HCT116 (cell line): ENCODE measurements around the gene SIN3B. TPM values are rescaled to one million over a fixed set of nuclear protein-coding genes. Genes with fewer than 3 reads are reported as not detected.

Experiments used
- ATAC-seq: fragments of 200-7000 bp; cut with Tn5 transposase; 2 replicates; pipeline ENCODE4 v1.9.1; 2020; ENCODE audit warnings: mild to moderate bottlenecking, moderate library complexity
- BruUV-seq: library from RNA; stranded (reverse); fragments of 400-500 nt; replicated peaks from 2 replicates; lab custom pipeline; 2021; lab: Mats Ljungman, UMichigan
- CTCF ChIA-PET: fragments of 300-600 bp; sonication (Branson Sonifier 250); formaldehyde crosslinking; loops from one replicate; lab custom pipeline; 2021; ENCODE audit warnings: antibody characterized with exemption; lab: Charles Lee
- POLR2A ChIA-PET: fragments of 300-600, 350-600 bp; sonication (Branson Sonifier 250); formaldehyde crosslinking; loops from one replicate; lab custom pipeline; 2021; ENCODE audit warnings: antibody characterized with exemption; lab: Charles Lee
- RAD21 ChIA-PET, 2 experiments: fragments of 300-600 bp; sonication (Branson Sonifier 250); formaldehyde crosslinking; loops; one replicate each; lab custom pipeline; 2023; ENCODE audit warnings: low total read pairs in 2 of 2; ENCODE audit not compliant: uncharacterized antibody in 2 of 2, unreplicated experiment in 2 of 2, low non-redundant PET in 1 of 2; lab: Charles Lee
- DNase-seq: peaks from one replicate; pipeline ENCODE4 v3.0.0-alpha.2; 2010; ENCODE audit warnings: low read depth, low spot score
- H2AFZ ChIP-seq: fragments of 200-600 bp; shearing (Covaris generic), sonication (generic); 2 replicates; pipeline ENCODE4 v1.6.1; 2017; ENCODE audit warnings: low read depth, mixed run types, mixed read lengths, antibody characterized with exemption, low read length; ENCODE audit not compliant: poor library complexity, severe bottlenecking
- H3K27ac ChIP-seq: 2 replicates; pipeline ENCODE4 v1.5.1; 2012; ENCODE audit warnings: low read depth, low read length
- H3K27me3 ChIP-seq: fragments of 200-600 bp; sonication (generic); 2 replicates; pipeline ENCODE4 v1.6.1; 2016; ENCODE audit warnings: mixed run types, low read length, mixed read lengths; ENCODE audit not compliant: insufficient read depth
- H3K36me3 ChIP-seq, 2 experiments: fragments of 200-500 bp in 1 of 2; fragments of 200-600 bp in 1 of 2; sonication (Bioruptor generic) in 1 of 2; sonication (generic) in 1 of 2; 2 replicates each; pipeline versions ENCODE4 v1.5.1 to v1.6.1; 2014 to 2016; ENCODE audit warnings: low read length in 2 of 2, inconsistent platforms in 1 of 2, mixed read lengths in 1 of 2, mixed run types in 1 of 2; ENCODE audit not compliant: insufficient read depth in 2 of 2, control insufficient read depth in 1 of 2
- H3K4me1 ChIP-seq, 2 experiments: fragments of 200-600 bp in 1 of 2; sonication (generic) in 1 of 2; 2 replicates each; pipeline versions ENCODE4 v1.5.1 to v1.6.1; 2012 to 2017; ENCODE audit warnings: low read length in 2 of 2, inconsistent platforms in 1 of 2, mild to moderate bottlenecking in 1 of 2, mixed read lengths in 1 of 2, mixed run types in 1 of 2, moderate library complexity in 1 of 2; ENCODE audit not compliant: insufficient read depth in 2 of 2, control insufficient read depth in 1 of 2
- H3K4me2 ChIP-seq: fragments of 200-600 bp; sonication (generic); 2 replicates; pipeline ENCODE4 v1.6.1; 2017; ENCODE audit warnings: mixed run types, low read length, mixed read lengths
- H3K4me3 ChIP-seq, 2 experiments: fragments of 200-600 bp in 1 of 2; sonication (generic) in 1 of 2; replicated peaks in 1 of 2; 2 replicates each; pipeline ENCODE4 v1.5.1; 2011 to 2016; ENCODE audit warnings: low read length in 2 of 2, control low read depth in 1 of 2, low read depth in 1 of 2, mild to moderate bottlenecking in 1 of 2, mixed read lengths in 1 of 2, mixed run types in 1 of 2
- H3K79me2 ChIP-seq: fragments of 200-600 bp; sonication (generic); 2 replicates; pipeline ENCODE4 v1.6.1; 2017; ENCODE audit warnings: mild to moderate bottlenecking, mixed run types, low read length, moderate library complexity, mixed read lengths; ENCODE audit not compliant: insufficient read depth
- H3K9ac ChIP-seq: fragments of 200-600 bp; sonication (generic); 2 replicates; pipeline ENCODE4 v1.6.1; 2016; ENCODE audit warnings: low read length, mixed read lengths
- H3K9me2 ChIP-seq: fragments of 200-600 bp; sonication (generic), shearing (Covaris generic); 2 replicates; pipeline ENCODE4 v1.6.1; 2017; ENCODE audit warnings: mixed run types, mild to moderate bottlenecking, moderate library complexity; ENCODE audit not compliant: insufficient read depth
- H3K9me3 ChIP-seq, 2 experiments: fragments of 200-500 bp in 1 of 2; fragments of 200-600 bp in 1 of 2; sonication (Bioruptor generic) in 1 of 2; sonication (generic) in 1 of 2; 2 replicates each; pipeline ENCODE4 v1.6.1; 2014 to 2017; ENCODE audit warnings: low read length in 2 of 2, mixed read lengths in 2 of 2, inconsistent platforms in 1 of 2, low read depth in 1 of 2, mild to moderate bottlenecking in 1 of 2, mixed run types in 1 of 2, moderate library complexity in 1 of 2; ENCODE audit not compliant: control insufficient read depth in 1 of 2, insufficient read depth in 1 of 2
- H4K20me1 ChIP-seq: fragments of 200-600 bp; sonication (generic), shearing (Covaris generic); 2 replicates; pipeline ENCODE4 v1.6.1; 2017; ENCODE audit warnings: mixed run types, mild to moderate bottlenecking, moderate library complexity; ENCODE audit not compliant: insufficient read depth
- CEBPB ChIP-seq: IDR thresholded peaks from 2 replicates; pipeline ENCODE4 v1.6.1; 2012; ENCODE audit warnings: low read depth
- CTCF ChIP-seq, 3 experiments: fragments of 200-600 bp in 1 of 3; sonication (generic) in 1 of 3; IDR thresholded peaks in 2 of 3; conservative IDR thresholded peaks in 1 of 3; 2 replicates each; pipeline ENCODE4 v1.5.1; 2012 to 2017; ENCODE audit warnings: low read depth in 2 of 3, low read length in 2 of 3, antibody characterized with exemption in 1 of 3, borderline replicate concordance in 1 of 3, control low read depth in 1 of 3, mild to moderate bottlenecking in 1 of 3, mixed read lengths in 1 of 3, mixed run types in 1 of 3, moderate library complexity in 1 of 3; ENCODE audit not compliant: insufficient read depth in 1 of 3
- EGR1 ChIP-seq: IDR thresholded peaks from 2 replicates; pipeline ENCODE4 v1.6.1; 2012; ENCODE audit warnings: low read depth
- ELF1 ChIP-seq: IDR thresholded peaks from 2 replicates; pipeline ENCODE4 v1.6.1; 2012; ENCODE audit warnings: low read depth, borderline replicate concordance
- EZH2 ChIP-seq: fragments of 200-600 bp; sonication (generic); IDR thresholded peaks from 2 replicates; pipeline ENCODE4 v1.6.1; 2017; ENCODE audit warnings: antibody characterized with exemption, mixed run types
- EZH2phosphoT487 ChIP-seq: fragments of 200-600 bp; IDR thresholded peaks from 2 replicates; pipeline ENCODE4 v1.6.1; 2018; ENCODE audit warnings: antibody characterized with exemption, borderline replicate concordance
- FOSL1 ChIP-seq: IDR thresholded peaks from 2 replicates; pipeline ENCODE4 v1.6.1; 2012; ENCODE audit warnings: low read depth
- JUND ChIP-seq: IDR thresholded peaks from 2 replicates; pipeline ENCODE4 v1.6.1; 2012
- MAX ChIP-seq: IDR thresholded peaks from 2 replicates; pipeline ENCODE4 v1.6.1; 2012
- POLR2AphosphoS5 ChIP-seq: IDR thresholded peaks from 2 replicates; pipeline ENCODE4 v1.6.1; 2011; ENCODE audit warnings: mild to moderate bottlenecking, low read depth, low read length, moderate library complexity
- REST ChIP-seq: IDR thresholded peaks from 2 replicates; pipeline ENCODE4 v1.6.1; 2012; ENCODE audit warnings: low read depth
- SIN3A ChIP-seq: IDR thresholded peaks from 2 replicates; pipeline ENCODE4 v1.6.1; 2012; ENCODE audit warnings: low read depth
- SP1 ChIP-seq: IDR thresholded peaks from 2 replicates; pipeline ENCODE4 v1.6.1; 2012; ENCODE audit warnings: low read depth
- ZBTB33 ChIP-seq: IDR thresholded peaks from 2 replicates; pipeline ENCODE4 v1.6.1; 2011; ENCODE audit warnings: mild to moderate bottlenecking, low read length, moderate library complexity; ENCODE audit not compliant: insufficient replicate concordance; ENCODE audit errors: extremely low read depth
- intact Hi-C: fragments of 100-400 bp; cut with micrococcal nuclease; formaldehyde crosslinking; loops from 2 replicates; pipeline ENCODE4 v1.10.0; 2022
- total RNA-seq: library from RNA; stranded (reverse); gene quantifications from one replicate; pipeline ENCODE4 v1.2.1, GENCODE V29; 2021; ENCODE audit not compliant: unreplicated experiment

The SIN3B gene
- total RNA-seq, 1 experiment from 2014 or later, result 59.9 TPM

- H3K9me2 ChIP-seq, result no peaks in the 10 kb centered on the region
- H3K4me2 ChIP-seq, result no peak overlapping the region
- DNase-seq (no peak), ATAC-seq (no peak)
- no peak overlapping the region for H3K4me3 ChIP-seq
- ChIA-PET POLR2A (no interaction called here), RAD21 (no interaction called here), CTCF (no interaction called here)
- no peaks in the 10 kb centered on the region for H4K20me1 ChIP-seq
- H3K79me2 ChIP-seq, result no peaks in the 10 kb centered on the region
- no peak overlapping the region for H3K9ac ChIP-seq
- peaks cover 0 to 4% of the 10 kb centered on the region in 2 experiments; a peak in 2 of 4 replicates for H3K4me1 ChIP-seq
- H3K27ac ChIP-seq, result no peak overlapping the region
- no TSS peak for BruUV-seq
- no peak for TF ChIP-seq SIN3A
- H2AFZ ChIP-seq, result no peak overlapping the region
- H3K36me3 ChIP-seq, result no peaks in the 10 kb centered on the region
- intact Hi-C loops, result no loop called here
- H3K9me3 ChIP-seq, result no peaks in the 10 kb centered on the region
- no peaks in the 10 kb centered on the region for H3K27me3 ChIP-seq
Observed at GRCh38 chr19:16902545-16902944, 73.3 kb downstream of the SIN3B start.

GRCh38 chr19:16903347-16903746 is 74.1 kb downstream of the SIN3B start:
- Histone ChIP-seq H3K9ac (no peak overlapping the region), H3K4me2 (no peak overlapping the region), H3K4me1 (peaks cover 0 to 4% of the 10 kb centered on the region in 2 experiments; a peak in 2 of 4 replicates), H3K79me2 (no peaks in the 10 kb centered on the region), H3K9me3 (no peaks in the 10 kb centered on the region), H3K27ac (no peak overlapping the region), H3K9me2 (no peaks in the 10 kb centered on the region), H4K20me1 (no peaks in the 10 kb centered on the region), H3K27me3 (no peaks in the 10 kb centered on the region), H3K4me3 (no peak overlapping the region), H2AFZ (no peak overlapping the region), H3K36me3 (no peaks in the 10 kb centered on the region)
- ChIA-PET CTCF (no interaction called here), RAD21 (no interaction called here), POLR2A (no interaction called here)
- no TSS peak for BruUV-seq
- intact Hi-C loops, result no loop called here
- DNase-seq (no peak), ATAC-seq (no peak)
- TF ChIP-seq CTCF (IDR thresholded peaks at IDR 0.05 in 2 of 3, conservative IDR thresholded peaks at IDR 0.05 in 1 of 3; ENCODE audit: borderline replicate concordance in 1 of 3, insufficient read depth in 1 of 3, low read depth in 2 of 3, low read length in 2 of 3), result no peak
- TF ChIP-seq ELF1, result no peak
- TF ChIP-seq SP1, result no peak
- TF ChIP-seq FOSL1, result no peak
- TF ChIP-seq CEBPB, result no peak
- no peak for TF ChIP-seq EZH2phosphoT487
- no peak for TF ChIP-seq EZH2
- no peak for TF ChIP-seq POLR2AphosphoS5
- TF ChIP-seq MAX, result no peak
- TF ChIP-seq JUND, result no peak
- no peak for TF ChIP-seq REST
- TF ChIP-seq EGR1, result no peak
- TF ChIP-seq ZBTB33, result no peak
